HG03159 (cell line): ENCODE data around the gene TRPM4.
"Not testable (repeated sequence)": the region's sequence is repeated elsewhere in the genome, so short reads cannot be mapped to it uniquely, and the experiment has no call there.

ENCODE experiments used
- ATAC-seq: cut with Tn5 transposase; IDR thresholded peaks from one replicate; pipeline ENCODE4 v1.9.1; 2021; ENCODE audit warnings: mild to moderate bottlenecking, moderate library complexity; ENCODE audit not compliant: unreplicated experiment

The TRPM4 gene

GRCh38 chr19:49126575-49126974 is 31.0 kb upstream of the TRPM4 start:
- no peak for ATAC-seq

GRCh38 chr19:49127225-49127624 is 30.4 kb upstream of the TRPM4 start:
- ATAC-seq: not testable (repeated sequence)

GRCh38 chr19:49127674-49128544 is 29.7 kb upstream of the TRPM4 start:
- peak; percentile 81 for ATAC-seq

- ATAC-seq: no peak
Observed at GRCh38 chr19:49128545-49129237, 28.9 kb upstream of the TRPM4 start.

- ATAC-seq: no peak
Observed at GRCh38 chr19:49129238-49129583, 28.4 kb upstream of the TRPM4 start.

- ATAC-seq: no peak
Observed at GRCh38 chr19:49130325-49130724, 27.3 kb upstream of the TRPM4 start.

GRCh38 chr19:49132974-49133609 is 24.5 kb upstream of the TRPM4 start:
- no peak for ATAC-seq

GRCh38 chr19:49133621-49134454 is 23.8 kb upstream of the TRPM4 start:
- ATAC-seq: no peak

GRCh38 chr19:49135686-49136085 is 21.9 kb upstream of the TRPM4 start:
- ATAC-seq: no peak

- ATAC-seq: no peak
Observed at GRCh38 chr19:49136771-49137171, 20.8 kb upstream of the TRPM4 start.

- ATAC-seq: no peak
Observed at GRCh38 chr19:49140951-49141350, 16.6 kb upstream of the TRPM4 start.

GRCh38 chr19:49141352-49141751 is 16.2 kb upstream of the TRPM4 start:
- no peak for ATAC-seq

- no peak for ATAC-seq
Observed at GRCh38 chr19:49142866-49143335, 14.7 kb upstream of the TRPM4 start.

- no peak for ATAC-seq
Observed at GRCh38 chr19:49145573-49146407, 11.8 kb upstream of the TRPM4 start.

GRCh38 chr19:49146408-49146770 is 11.2 kb upstream of the TRPM4 start:
- ATAC-seq: not testable (repeated sequence)

- ATAC-seq: no peak
Observed at GRCh38 chr19:49148044-49148682, 9.4 kb upstream of the TRPM4 start.

GRCh38 chr19:49148784-49149651 is 8.6 kb upstream of the TRPM4 start:
- ATAC-seq: no peak

GRCh38 chr19:49149652-49150105 is 7.9 kb upstream of the TRPM4 start:
- ATAC-seq: no peak
